Breast epithelium (tissue), 3 donors: ENCODE data around the gene FRA10AC1.

Source experiments
- CTCF ChIP-seq, 3 donors: fragments of 450-650 bp; IDR thresholded peaks; one replicate each; pipeline ENCODE4 v1.5.1; 2016 to 2017; ENCODE audit warnings: antibody characterized with exemption in 3 of 3, mild to moderate bottlenecking in 3 of 3, moderate library complexity in 3 of 3
- POLR2A ChIP-seq: fragments of 450-650 bp; IDR thresholded peaks from one replicate; pipeline ENCODE4 v1.6.1; 2016; ENCODE audit warnings: antibody characterized with exemption, mild to moderate bottlenecking, moderate library complexity
- POLR2AphosphoS5 ChIP-seq, 3 donors: sonication (generic); formaldehyde crosslinking; IDR thresholded peaks; one replicate each; pipeline ENCODE4 v1.6.1; 2017; ENCODE audit warnings: antibody characterized with exemption in 3 of 3

DNA sequence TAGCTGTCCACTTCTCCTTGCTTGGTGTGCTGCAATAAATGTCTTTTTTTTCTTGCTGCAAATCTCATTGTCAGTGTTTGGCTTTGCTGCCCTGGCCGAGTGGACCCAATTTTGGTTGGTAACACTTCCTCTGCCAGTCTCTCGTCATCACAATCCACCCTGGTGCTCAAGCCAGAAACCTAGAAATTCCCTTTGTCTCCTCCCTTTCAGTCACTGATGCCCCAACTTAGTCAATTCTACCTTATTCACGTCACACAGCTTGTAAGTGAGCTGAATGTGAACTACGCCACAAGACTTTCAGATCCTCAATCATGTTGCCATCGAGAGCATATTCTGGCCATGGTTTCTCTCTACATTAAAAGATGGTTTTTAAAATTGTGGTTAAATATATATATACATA, 13.0 kb upstream of the FRA10AC1 start:
- TF ChIP-seq CTCF (IDR thresholded peaks at IDR 0.05): no peak
- TF ChIP-seq POLR2AphosphoS5 (IDR thresholded peaks at IDR 0.05): no peak
- TF ChIP-seq POLR2A: no peak
